Pulmonary artery endothelial cell (primary cell): ENCODE measurements around the gene PLCD4. TPM values are rescaled to one million over a fixed set of nuclear protein-coding genes. Genes with fewer than 3 reads are reported as not detected.

Experiments
- DNase-seq: peaks from one replicate; pipeline ENCODE4 v3.0.0-alpha.2; 2011; ENCODE audit warnings: low read depth, low spot score
- total RNA-seq: library from RNA; depleted of rRNA; stranded (reverse); fragments of >200 nt; gene quantifications from 2 replicates; pipeline ENCODE4 v1.2.3, GENCODE V29; 2014

Gene PLCD4
- 1.6 and 3.0 TPM in 2 replicates for total RNA-seq

GRCh38 chr2:218607436-218608115 is at the start of gene PLCD4:
TSS of gene PLCD4 (plus strand) at chr2:218607899. CDS start at chr2:218615740, 7,841 bp downstream.
- DNase-seq = peak; percentile 49

- no peak for DNase-seq
Measured at GRCh38 chr2:218557941-218558340, 49.8 kb upstream of the PLCD4 start.

- no peak for DNase-seq
Measured at GRCh38 chr2:218558986-218559385, 48.7 kb upstream of the PLCD4 start.

GRCh38 chr2:218564056-218564455 is 43.6 kb upstream of the PLCD4 start:
- DNase-seq = no peak

GRCh38 chr2:218566296-218566695 is 41.4 kb upstream of the PLCD4 start:
- DNase-seq = no peak

GRCh38 chr2:218567797-218568189 is 39.9 kb upstream of the PLCD4 start:
- DNase-seq = no peak

- peak; percentile 95 for DNase-seq
Measured at GRCh38 chr2:218568190-218569037, 39.3 kb upstream of the PLCD4 start, which contains the start of the genes CNOT9 and USP37. TSS of gene CNOT9 (plus strand) at chr2:218568839. CDS start at chr2:218568955, 116 bp downstream. TSS of gene USP37 (minus strand) at chr2:218568351. CDS start at chr2:218558653, 9,698 bp downstream.

GRCh38 chr2:218569038-218569431 is 38.7 kb upstream of the PLCD4 start:
- no peak for DNase-seq

GRCh38 chr2:218569661-218570500 is 37.8 kb upstream of the PLCD4 start:
- DNase-seq = no peak

GRCh38 chr2:218570850-218571249 is 36.8 kb upstream of the PLCD4 start:
- DNase-seq = no peak

GRCh38 chr2:218576854-218577253 is 30.8 kb upstream of the PLCD4 start:
- DNase-seq = no peak

GRCh38 chr2:218577482-218578220 is 30.0 kb upstream of the PLCD4 start:
- DNase-seq = no peak

- DNase-seq = no peak
Measured at GRCh38 chr2:218578272-218578877, 29.3 kb upstream of the PLCD4 start.

- no peak for DNase-seq
Measured at GRCh38 chr2:218582076-218582475, 25.6 kb upstream of the PLCD4 start.

- no peak for DNase-seq
Measured at GRCh38 chr2:218583983-218584850, 23.5 kb upstream of the PLCD4 start.

- no peak for DNase-seq
Measured at GRCh38 chr2:218585541-218585940, 22.2 kb upstream of the PLCD4 start.

GRCh38 chr2:218605432-218605831 is 2.3 kb upstream of the PLCD4 start:
- DNase-seq = no peak

- DNase-seq = no peak
Measured at GRCh38 chr2:218615868-218616315, 8.2 kb downstream of the PLCD4 start.

GRCh38 chr2:218618102-218618860 is 10.6 kb downstream of the PLCD4 start:
- DNase-seq = no peak
